ENCODE results near the gene ZNF722.

The ZNF722 gene

DNA sequence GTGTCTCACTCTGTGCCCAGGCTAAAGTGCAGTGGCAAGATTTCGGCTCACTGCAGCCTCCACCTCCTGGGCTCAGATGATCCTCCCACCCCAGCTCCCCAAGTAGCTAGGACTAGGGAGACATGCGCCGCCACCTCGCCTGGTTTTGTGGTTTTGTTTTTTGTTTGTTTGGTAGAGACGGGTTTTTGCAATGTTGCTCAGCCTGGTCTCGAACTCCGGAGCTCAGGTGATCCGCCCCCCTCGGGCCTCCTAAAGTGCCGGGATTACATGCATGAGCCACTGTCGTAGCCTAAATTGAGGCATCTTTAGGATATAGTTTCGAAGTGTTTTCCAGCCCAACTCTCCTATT is 47.4 kb downstream of the ZNF722 start:
- no peaks in the 10 kb centered on the region for H3K27me3 ChIP-seq (replicated peaks in 2 of 5; ENCODE audit: control insufficient read depth in 4 of 5, insufficient read depth in 5 of 5, low read length in 4 of 5)
- ChIA-PET POLR2A (no interaction called here), CTCF (no interaction called here)
- H3K4me3 ChIP-seq (ENCODE audit: control insufficient read depth in 1 of 7, extremely low read depth in 1 of 7, insufficient read depth in 4 of 7, low read depth in 2 of 7, low read length in 6 of 7), result peak overlapping the region in 5 of 7 experiments; percentile 42 to 90 (median 65)
- H3K27ac ChIP-seq (ENCODE audit: insufficient read depth in 1 of 2, low read depth in 1 of 2, low read length in 2 of 2, poor library complexity in 1 of 2, severe bottlenecking in 2 of 2), result no peak overlapping the region
- DNase-seq, result peak in 1 of 3 donors; percentile 5
- peaks cover 0 to 22% (median 12%) of the 10 kb centered on the region in 5 experiments for H3K9me3 ChIP-seq (ENCODE audit: control extremely low read depth in 1 of 5, control insufficient read depth in 4 of 5, insufficient read depth in 2 of 5, low read depth in 1 of 5, low read length in 4 of 5)
- H3K4me1 ChIP-seq (ENCODE audit: control extremely low read depth in 1 of 4, control insufficient read depth in 4 of 4, insufficient read depth in 4 of 4, low read length in 3 of 4), result peaks cover 0 to 5% (median 0%) of the 10 kb centered on the region in 4 experiments
- 21% methylated on average over 6 of the region's 12 CpGs for WGBS (ENCODE audit: insufficient coverage)
- H3K36me3 ChIP-seq (ENCODE audit: control insufficient read depth in 4 of 4, insufficient read depth in 4 of 4, low read length in 3 of 4), result no peaks in the 10 kb centered on the region
